Measurements from ENCODE around the gene EHMT1.

GRCh38 chr9:137774775-137775386 is 156.1 kb downstream of the EHMT1 start:
- TF ChIP-seq CTCF (IDR thresholded peaks at IDR 0.05; ENCODE audit: control extremely low read depth in 1 of 3, insufficient read depth in 1 of 3, low read depth in 1 of 3, low read length in 3 of 3) (no peak), EZH2 (IDR thresholded peaks at IDR 0.05; ENCODE audit: low read depth, low read length, severe bottlenecking) (no peak)

All from H1 (cell line).